ENCODE results near the gene MAF.
A peak's percentile ranks its signal among the peaks of the same experiment; 100 is the strongest.

Gene MAF

GRCh38 chr16:79612207-79612606, 11.7 kb upstream of the MAF start:
- DNase-seq (ENCODE audit: low read depth) = no peak

- no peak for DNase-seq (ENCODE audit: low read depth)
Measured at GRCh38 chr16:79610771-79611170, 10.2 kb upstream of the MAF start.

GRCh38 chr16:79609861-79610260, 9.3 kb upstream of the MAF start:
- DNase-seq (ENCODE audit: low read depth) = no peak

- no peak for DNase-seq (ENCODE audit: low read depth)
Measured at GRCh38 chr16:79608976-79609375, 8.4 kb upstream of the MAF start.

GRCh38 chr16:79607587-79607986, 7.0 kb upstream of the MAF start:
- DNase-seq (ENCODE audit: low read depth) = no peak

- no peak for DNase-seq (ENCODE audit: low read depth)
Measured at GRCh38 chr16:79605999-79606398, 5.5 kb upstream of the MAF start.

- DNase-seq (ENCODE audit: low read depth) = no peak
Measured at GRCh38 chr16:79603055-79603454, 2.5 kb upstream of the MAF start.

- DNase-seq (ENCODE audit: low read depth) = no peak
Measured at GRCh38 chr16:79602628-79603014, 2.1 kb upstream of the MAF start.

GRCh38 chr16:79601931-79602627, 1.5 kb upstream of the MAF start:
- peak; percentile 13 for DNase-seq (ENCODE audit: low read depth)

GRCh38 chr16:79601092-79601930, 774 bp upstream of the MAF start:
- no peak for DNase-seq (ENCODE audit: low read depth)

GRCh38 chr16:79599837-79600637, 500 bp downstream of the MAF start:
- DNase-seq (ENCODE audit: low read depth) = no peak

- DNase-seq (ENCODE audit: low read depth) = no peak
Measured at GRCh38 chr16:79599256-79599836, 1.2 kb downstream of the MAF start.

GRCh38 chr16:79598348-79599181, 2.0 kb downstream of the MAF start:
- no peak for DNase-seq (ENCODE audit: low read depth)

GRCh38 chr16:79598063-79598347, 2.5 kb downstream of the MAF start:
- DNase-seq (ENCODE audit: low read depth) = no peak

- DNase-seq (ENCODE audit: low read depth) = no peak
Measured at GRCh38 chr16:79597277-79598062, 3.1 kb downstream of the MAF start.

- DNase-seq (ENCODE audit: low read depth) = no peak
Measured at GRCh38 chr16:79595931-79596450, 4.5 kb downstream of the MAF start.

- no peak for DNase-seq (ENCODE audit: low read depth)
Measured at GRCh38 chr16:79595231-79595641, 5.3 kb downstream of the MAF start.

GRCh38 chr16:79593754-79594153, 6.8 kb downstream of the MAF start:
- DNase-seq (ENCODE audit: low read depth) = no peak

GRCh38 chr16:79593074-79593531, 7.4 kb downstream of the MAF start:
- DNase-seq (ENCODE audit: low read depth) = no peak

- DNase-seq (ENCODE audit: low read depth) = no peak
Measured at GRCh38 chr16:79592186-79592585, 8.4 kb downstream of the MAF start.
